Measurements from ENCODE around the gene PLEKHG4B.
"Not testable (repeated sequence)": the region's sequence is repeated elsewhere in the genome, so short reads cannot be mapped to it uniquely, and the experiment has no call there.

PLEKHG4B gene

GRCh38 chr5:93221-93980 is 1.4 kb downstream of the PLEKHG4B start:
- DNase-seq (ENCODE audit: low read depth, low spot score), result no peak
- no peak overlapping the region for H3K27ac ChIP-seq

DNA sequence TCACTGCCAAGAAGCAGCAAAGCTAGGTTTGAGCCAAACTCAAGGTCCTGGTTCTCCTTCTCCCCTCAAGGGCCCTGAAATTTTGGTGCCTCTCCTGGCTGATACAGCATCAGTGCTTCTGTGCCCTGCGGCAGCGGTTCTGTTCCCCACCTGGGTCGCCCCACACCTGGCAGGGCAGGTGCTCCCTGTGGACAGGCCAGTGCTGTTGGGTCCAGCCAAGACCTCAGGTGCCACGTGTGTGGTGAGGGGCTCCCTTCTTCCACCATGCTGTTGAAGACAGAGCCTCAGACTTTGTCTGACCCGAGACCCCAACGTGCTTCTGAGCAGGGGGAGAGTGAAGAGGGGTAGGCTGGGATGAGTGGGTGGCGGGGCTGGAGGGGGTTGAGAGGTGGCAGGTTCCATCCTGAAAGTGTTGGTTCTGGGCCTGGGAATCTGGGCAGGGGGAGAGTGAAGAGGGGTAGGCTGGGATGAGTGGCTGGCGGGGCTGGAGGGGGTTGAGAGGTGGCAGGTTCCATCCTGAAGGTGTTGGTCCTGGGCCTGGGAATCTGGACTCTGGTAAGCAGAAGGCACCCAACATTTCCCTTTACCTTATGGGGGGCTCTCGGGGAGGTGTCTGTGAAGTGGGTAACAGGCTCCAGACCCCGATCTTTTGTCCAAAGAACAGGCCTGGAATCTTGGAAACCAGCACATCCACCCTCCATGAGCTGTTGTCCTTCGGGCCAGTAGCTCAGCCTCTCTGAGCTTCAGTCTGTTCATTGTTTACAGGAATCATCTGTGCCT is 2.3 kb downstream of the PLEKHG4B start:
- no peak overlapping the region for H3K27ac ChIP-seq
- DNase-seq (ENCODE audit: low read depth, low spot score), result no peak

DNA sequence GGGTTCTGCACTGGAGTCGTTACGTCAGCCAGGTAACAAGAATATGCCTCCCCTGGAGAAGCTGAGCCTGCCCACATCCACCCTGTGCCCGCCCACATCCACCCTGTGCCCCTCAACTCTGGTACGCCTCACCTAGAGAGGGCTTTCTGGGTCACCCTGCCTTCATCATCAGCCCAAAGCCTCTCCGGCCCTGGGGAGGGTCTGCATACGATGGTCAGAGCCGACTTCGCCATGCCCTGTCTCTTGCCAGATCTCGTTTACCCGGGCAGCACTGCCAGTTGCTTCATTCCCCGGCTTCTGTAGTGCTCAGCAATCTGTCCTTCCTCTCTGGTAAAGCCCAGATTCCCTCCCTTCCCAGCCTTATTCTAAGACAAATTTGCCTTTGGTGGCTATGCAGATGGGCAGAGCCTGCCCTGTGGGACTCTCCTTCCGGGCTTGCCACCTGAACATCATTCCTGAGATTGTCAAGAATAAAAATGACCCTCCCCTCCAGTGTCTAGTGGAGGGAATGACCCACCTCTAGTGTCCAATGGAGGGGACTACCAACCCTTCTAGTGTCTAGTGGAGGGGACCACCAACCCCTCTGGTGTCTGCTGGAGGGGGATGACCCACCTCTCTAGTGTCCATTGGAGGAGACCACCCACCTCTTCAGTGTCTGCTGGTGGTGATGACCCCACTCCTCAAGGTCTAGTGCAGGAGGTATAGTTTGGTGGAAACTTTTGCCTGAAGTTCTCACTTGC is 3.4 kb downstream of the PLEKHG4B start:
- no peak for DNase-seq (ENCODE audit: low read depth, low spot score)

DNA sequence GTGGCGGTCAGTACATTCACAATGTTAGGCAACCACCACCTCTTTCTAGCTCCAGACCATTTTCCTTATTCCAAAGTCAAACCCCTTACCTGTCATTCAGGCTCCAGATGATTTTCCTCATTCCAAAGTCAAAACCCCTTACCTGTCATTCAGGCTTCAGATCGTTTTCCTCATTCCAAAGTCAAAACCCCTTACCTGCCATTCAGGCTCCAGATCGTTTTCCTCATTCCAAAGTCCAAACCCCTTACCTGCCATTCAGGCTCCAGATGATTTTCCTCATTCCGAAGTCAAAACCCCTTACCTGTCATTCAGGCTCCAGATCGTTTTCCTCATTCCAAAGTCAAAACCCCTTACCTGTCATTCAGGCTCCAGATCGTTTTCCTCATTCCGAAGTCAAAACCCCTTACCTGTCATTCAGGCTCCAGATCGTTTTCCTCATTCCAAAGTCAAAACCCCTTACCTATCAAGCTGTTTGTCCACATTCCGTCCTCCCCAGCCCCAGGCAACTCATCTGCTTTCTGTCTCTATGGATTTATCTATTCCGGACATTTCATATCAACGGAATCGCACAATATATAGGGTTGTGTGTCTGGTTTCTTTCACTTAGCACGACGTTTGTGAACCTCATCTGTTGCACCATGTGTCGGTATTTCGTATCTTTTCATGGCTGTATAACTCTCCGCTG is 5.2 kb downstream of the PLEKHG4B start:
- no peak for DNase-seq (ENCODE audit: low read depth, low spot score)

More for the DNA sequence above, 3.4 kb downstream of the PLEKHG4B start:
- H3K27ac ChIP-seq, result no peak overlapping the region

GRCh38 chr5:99815-100214 is 7.8 kb downstream of the PLEKHG4B start:
- H3K27ac ChIP-seq, result no peak overlapping the region
- no peak for DNase-seq (ENCODE audit: low read depth, low spot score)

More for the DNA sequence above, 5.2 kb downstream of the PLEKHG4B start:
- H3K27ac ChIP-seq, result no peak overlapping the region

GRCh38 chr5:102411-103043 is 10.6 kb downstream of the PLEKHG4B start:
- no peak overlapping the region for H3K27ac ChIP-seq
- no peak for DNase-seq (ENCODE audit: low read depth, low spot score)

- not testable (repeated sequence) for DNase-seq (ENCODE audit: low read depth, low spot score)
These were observed 12.1 kb downstream of the PLEKHG4B start for GRCh38 chr5:104106-104505.

DNA sequence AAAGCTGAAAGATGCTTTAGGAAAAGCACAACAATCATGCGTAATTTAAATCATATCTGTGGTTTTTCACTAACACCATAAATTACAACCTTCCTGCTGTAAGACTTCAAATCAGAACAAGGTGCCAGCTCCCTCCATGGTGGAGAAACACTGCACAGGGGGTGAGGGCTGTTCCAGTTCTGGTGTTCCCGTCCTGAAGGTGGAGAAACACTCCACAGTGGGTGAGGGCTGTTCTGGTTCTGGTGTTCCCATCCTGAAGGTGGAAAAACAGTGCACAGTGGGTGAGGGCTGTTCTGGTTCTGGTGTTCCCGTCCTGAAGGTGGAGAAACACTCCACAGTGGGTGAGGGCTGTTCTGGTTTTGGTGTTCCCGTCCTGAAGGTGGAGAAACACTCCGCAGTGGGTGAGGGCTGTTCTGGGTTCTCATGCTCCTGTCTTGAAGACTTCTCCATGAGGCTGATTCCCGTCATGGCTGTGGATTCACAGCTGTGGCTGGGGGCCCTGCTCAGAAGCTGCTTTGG is 12.9 kb downstream of the PLEKHG4B start:
- DNase-seq (ENCODE audit: low read depth, low spot score), result no peak

More at GRCh38 chr5:104106-104505, 12.1 kb downstream of the PLEKHG4B start:
- H3K27ac ChIP-seq, result not testable (repeated sequence)

DNA sequence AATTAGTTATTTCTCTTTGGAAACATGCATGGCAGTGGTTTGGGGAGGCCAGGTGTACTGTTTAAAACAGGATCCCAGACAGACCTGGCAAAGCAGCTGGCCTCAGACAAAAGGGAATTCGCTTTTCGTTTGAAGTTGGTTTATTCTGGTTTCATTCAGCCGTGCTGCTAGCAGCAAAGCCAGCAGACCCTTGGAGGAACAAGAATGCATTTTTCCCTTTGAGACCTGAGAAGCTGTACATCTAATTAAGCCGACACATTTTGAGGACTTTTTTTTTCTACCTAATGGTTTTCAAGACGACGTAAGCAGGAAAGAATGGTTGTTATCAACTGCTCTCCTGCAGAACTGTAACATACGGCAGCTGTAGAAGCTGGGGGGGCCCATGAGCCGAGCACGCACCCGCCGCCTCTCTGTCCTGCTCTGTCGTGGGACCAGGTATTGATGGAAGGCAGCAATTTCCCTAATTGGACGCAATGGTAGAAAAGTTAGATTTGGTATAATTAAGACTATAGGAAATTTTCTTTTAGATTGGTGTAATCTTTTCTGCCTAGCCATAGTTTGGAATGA is 13.6 kb downstream of the PLEKHG4B start:
- H3K27ac ChIP-seq, result no peak overlapping the region
- no peak for DNase-seq (ENCODE audit: low read depth, low spot score)

More for the DNA sequence above, 12.9 kb downstream of the PLEKHG4B start:
- H3K27ac ChIP-seq, result no peak overlapping the region

GRCh38 chr5:106587-106986 is 14.6 kb downstream of the PLEKHG4B start:
- H3K27ac ChIP-seq, result no peak overlapping the region
- DNase-seq (ENCODE audit: low read depth, low spot score), result no peak

- no peak for DNase-seq (ENCODE audit: low read depth, low spot score)
- H3K27ac ChIP-seq, result no peak overlapping the region
These were observed 15.6 kb downstream of the PLEKHG4B start for GRCh38 chr5:107526-107925.

DNA sequence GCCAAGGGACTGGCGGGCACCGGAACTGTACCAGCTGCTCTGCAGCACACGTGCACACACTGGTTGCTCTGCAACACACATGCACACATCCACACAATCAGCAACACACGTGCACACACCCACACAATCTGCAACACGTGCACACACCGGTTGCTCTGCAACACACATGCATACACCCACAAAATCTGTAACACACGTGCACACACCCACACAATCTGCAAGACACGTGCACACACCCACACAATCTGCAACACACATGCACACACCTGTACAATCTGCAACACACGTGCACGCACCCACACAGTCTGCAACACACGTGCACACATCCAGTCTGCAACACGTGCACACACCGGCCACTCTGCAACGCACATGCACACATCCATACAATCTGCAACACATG is 17.9 kb downstream of the PLEKHG4B start:
- H3K27ac ChIP-seq, result no peak overlapping the region
- DNase-seq (ENCODE audit: low read depth, low spot score), result no peak

DNA sequence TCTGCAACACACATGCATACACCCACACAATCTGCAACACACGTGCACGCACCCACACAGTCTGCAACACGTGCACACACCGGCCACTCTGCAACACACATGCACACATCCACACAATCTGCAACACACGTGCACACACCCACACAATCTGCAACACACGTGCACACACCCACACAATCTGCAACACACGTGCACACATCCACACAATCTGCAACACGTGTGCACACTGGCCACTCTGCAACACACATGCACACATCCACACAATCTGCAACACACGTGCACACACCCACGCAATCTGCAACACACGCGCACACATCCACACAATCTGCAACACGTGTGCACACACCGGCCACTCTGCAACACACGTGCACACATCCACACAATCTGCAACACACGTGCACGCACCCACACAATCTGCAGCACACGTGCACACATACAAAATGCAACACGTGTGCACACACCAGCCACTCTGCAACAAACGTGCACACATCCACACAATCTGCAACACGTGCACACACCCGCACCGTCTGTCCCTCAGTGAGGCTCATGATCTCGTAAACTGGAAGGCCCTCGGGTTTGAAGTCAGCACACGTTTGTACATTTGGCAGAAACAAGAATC is 18.4 kb downstream of the PLEKHG4B start:
- no peak for DNase-seq (ENCODE audit: low read depth, low spot score)
- no peak overlapping the region for H3K27ac ChIP-seq

DNA sequence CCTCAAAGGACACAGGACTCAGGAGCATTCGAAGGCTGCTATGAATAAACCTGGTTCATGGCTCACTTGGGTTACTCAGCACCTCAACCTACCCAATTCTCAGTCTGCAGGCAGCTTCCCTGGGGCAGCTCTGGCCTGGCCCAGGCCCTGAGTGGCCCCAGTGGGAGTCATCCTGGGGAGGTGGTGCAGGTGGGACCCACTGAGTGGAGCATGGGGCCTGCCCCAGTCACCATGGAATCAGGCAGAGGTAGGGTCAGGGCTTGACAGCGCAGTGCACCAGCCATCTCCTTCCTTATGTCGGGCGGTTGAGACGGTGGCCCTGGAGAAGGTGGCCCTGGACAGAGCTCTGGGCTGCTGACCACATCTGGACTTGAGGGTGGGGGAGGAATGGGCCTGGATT is 19.2 kb downstream of the PLEKHG4B start:
- DNase-seq (ENCODE audit: low read depth, low spot score), result no peak
- no peak overlapping the region for H3K27ac ChIP-seq

- DNase-seq (ENCODE audit: low read depth, low spot score), result no peak
- H3K27ac ChIP-seq, result no peak overlapping the region
These were observed 27.6 kb downstream of the PLEKHG4B start for GRCh38 chr5:119486-120097.

DNA sequence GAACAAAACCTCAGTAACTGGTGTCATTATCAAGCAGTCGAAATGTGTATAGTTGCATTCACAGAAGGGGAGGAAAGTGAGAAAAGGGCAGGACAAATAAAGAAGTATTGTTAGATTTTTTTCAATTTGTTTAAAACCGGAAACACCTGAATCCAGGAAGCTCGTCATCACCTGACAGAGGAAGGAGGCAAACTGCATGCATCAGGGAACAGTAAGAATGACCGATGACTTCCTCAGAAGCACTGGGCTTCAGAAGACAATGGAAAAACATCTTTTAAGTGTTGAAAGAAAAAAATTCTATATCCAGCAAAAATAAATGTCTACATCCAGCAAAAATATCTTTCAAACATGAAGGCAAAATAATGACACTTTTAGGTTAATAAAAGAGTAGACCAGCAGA is 29.5 kb downstream of the PLEKHG4B start:
- DNase-seq (ENCODE audit: low read depth, low spot score), result no peak
- H3K27ac ChIP-seq, result no peak overlapping the region

- no peak for DNase-seq (ENCODE audit: low read depth, low spot score)
These were observed 33.8 kb downstream of the PLEKHG4B start for GRCh38 chr5:125815-126214.

GRCh38 chr5:126806-127205 is 34.8 kb downstream of the PLEKHG4B start:
- no peak overlapping the region for H3K27ac ChIP-seq
- no peak for DNase-seq (ENCODE audit: low read depth, low spot score)

More at GRCh38 chr5:125815-126214, 33.8 kb downstream of the PLEKHG4B start:
- H3K27ac ChIP-seq, result no peak overlapping the region

Data from epithelial cell of prostate (primary cell).